ENCODE results near the gene CHPT1. TPM values are rescaled to one million over a fixed set of nuclear protein-coding genes. Genes with fewer than 3 reads are reported as not detected.

CHPT1 gene
- total RNA-seq, 2 donors from 2014 or later = 90.8 to 132 TPM

Other genes starting within 250 kb of the CHPT1 start
- gene SPIC, start 222.3 kb upstream of the CHPT1 start, total RNA-seq = not detected
- 10 to 100 TPM in 1 of 2 donors, 1 to 10 TPM in 1; 5.6 to 10.2 TPM for gene MYBPC1, start 102.7 kb upstream of the CHPT1 start, total RNA-seq
- not detected for gene SYCP3, start 41.8 kb downstream of the CHPT1 start, total RNA-seq
- gene GNPTAB, start 133.3 kb downstream of the CHPT1 start, total RNA-seq = 10 to 100 TPM; 41.1 to 45.1 TPM
- gene DRAM1, start 179.9 kb downstream of the CHPT1 start, total RNA-seq = 10 to 100 TPM in 1 of 2 donors, 1 to 10 TPM in 1; 9.4 to 14.2 TPM

Data from left cardiac atrium (tissue), 2 donors.